Posterior vena cava (tissue), 2 donors: ENCODE measurements around the gene TCP1. TPM values are rescaled to one million over a fixed set of nuclear protein-coding genes. Genes with fewer than 3 reads are reported as not detected.
A peak's percentile ranks its signal among the peaks of the same experiment; 100 is the strongest.

Source experiments
- DNase-seq: peaks from one replicate; pipeline ENCODE4 v3.0.0-alpha.2; 2020; ENCODE audit warnings: low spot score
- intact Hi-C, 2 donors: fragments of 100-400 bp; cut with DNase I; formaldehyde crosslinking; loops; one replicate each; pipeline versions ENCODE4 v1.14.1 to v1.14.2; 2022 to 2023
- total RNA-seq, 2 donors: library from RNA; stranded (reverse); fragmentation: NEBNext Ultra II Directional; extraction: Animal tissue kit (Norgen Biotek cat#: 25700); gene quantifications; one replicate each; pipeline ENCODE4 v1.2.1, GENCODE V29; 2021
- donor health status: DM: yes; HTN: yes; CAD: no.
- donor health status: DM: yes; HTN: yes; CAD: no.

The TCP1 gene
- total RNA-seq, 2 donors from 2014 or later: 116 to 137 TPM

DNA sequence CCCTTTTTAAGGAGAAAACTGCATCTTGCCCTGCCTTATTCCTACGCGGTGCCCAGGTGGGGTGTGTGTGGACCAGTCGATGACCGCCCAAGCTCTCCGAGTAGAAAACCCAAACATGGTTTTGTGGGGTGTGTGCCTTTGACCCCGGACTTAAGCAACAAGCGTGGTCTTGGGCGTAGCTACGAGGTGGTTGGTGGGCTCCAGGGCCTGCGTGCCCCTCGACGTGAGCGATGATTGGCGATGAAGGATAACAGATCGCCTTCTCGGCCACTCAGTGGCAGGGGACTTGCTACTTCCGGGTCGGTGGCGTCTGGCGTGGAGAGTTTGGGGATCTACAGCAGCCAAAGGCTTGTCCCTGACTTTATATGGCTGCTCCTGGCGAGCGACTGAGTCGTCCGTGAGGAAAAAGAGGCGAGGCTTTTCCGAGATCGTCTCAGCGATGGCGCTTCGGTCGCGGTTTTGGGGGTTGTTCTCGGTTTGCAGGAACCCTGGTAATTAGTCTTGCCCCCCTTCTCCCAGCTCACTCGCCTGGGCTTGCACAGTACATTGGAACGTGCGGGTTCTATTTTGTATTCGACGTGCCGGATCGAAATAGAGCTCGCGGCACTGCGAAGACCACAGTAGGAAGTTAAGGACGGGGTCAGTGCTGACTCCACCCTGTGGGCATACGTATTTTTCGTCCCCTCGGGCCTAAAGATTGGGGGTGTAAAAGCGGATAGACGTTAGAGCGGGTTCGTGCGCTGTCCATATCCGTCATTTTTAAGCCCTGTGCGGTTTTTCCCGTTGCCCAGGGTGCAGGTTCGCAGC is 950 bp upstream of the TCP1 start, which contains the start of gene MRPL18:
Gene MRPL18 (plus strand): TSS at position 319 of the 807 bp plus-strand sequence. CDS start 121 bp downstream, at position 440.
- DNase-seq: peak; percentile 98
- intact Hi-C loops: loop anchor here (5.0 kb wide), 2 partner anchors 42 to 47 kb away; no protein-coding TSS in a partner anchor

GRCh38 chr6:159788753-159789376 is 537 bp downstream of the TCP1 start:
- intact Hi-C loops: loop anchor here in 1 of 2 donors (10.0 kb wide), 1 partner anchor 94 kb away; the partner anchor contains the start of gene SOD2
- DNase-seq: peak; percentile 86

DNA sequence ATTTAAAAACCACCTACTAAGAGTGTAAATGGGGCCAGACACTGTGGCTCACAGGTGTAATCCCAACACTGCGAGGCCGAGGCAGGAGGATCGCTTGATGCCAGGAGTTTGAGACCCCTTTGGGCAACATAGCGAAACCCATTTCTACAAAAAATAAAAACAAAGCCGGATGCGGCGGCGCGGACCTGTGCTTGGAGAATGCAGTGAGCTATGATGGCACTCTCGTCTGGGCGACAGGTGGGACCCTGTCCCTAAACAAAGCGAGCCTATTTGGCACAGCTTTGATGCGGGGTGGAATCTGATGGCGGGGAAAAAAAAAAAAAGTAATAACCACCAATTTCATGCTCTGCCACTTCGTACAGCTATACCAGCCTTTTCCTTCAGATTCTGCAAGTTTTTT is 1.1 kb downstream of the TCP1 start:
- intact Hi-C loops: loop anchor here in 1 of 2 donors (10.0 kb wide), 1 partner anchor 93 kb away; the partner anchor contains the start of gene SOD2

GRCh38 chr6:159778542-159779103 is 10.8 kb downstream of the TCP1 start:
- DNase-seq: no peak
- intact Hi-C loops: no loop called here

More for the DNA sequence above, 1.1 kb downstream of the TCP1 start:
- no peak for DNase-seq

GRCh38 chr6:159778131-159778530 is 11.3 kb downstream of the TCP1 start:
- no peak for DNase-seq
- intact Hi-C loops: no loop called here

GRCh38 chr6:159777240-159777904 is 12.0 kb downstream of the TCP1 start:
- DNase-seq: no peak
- intact Hi-C loops: no loop called here

DNA sequence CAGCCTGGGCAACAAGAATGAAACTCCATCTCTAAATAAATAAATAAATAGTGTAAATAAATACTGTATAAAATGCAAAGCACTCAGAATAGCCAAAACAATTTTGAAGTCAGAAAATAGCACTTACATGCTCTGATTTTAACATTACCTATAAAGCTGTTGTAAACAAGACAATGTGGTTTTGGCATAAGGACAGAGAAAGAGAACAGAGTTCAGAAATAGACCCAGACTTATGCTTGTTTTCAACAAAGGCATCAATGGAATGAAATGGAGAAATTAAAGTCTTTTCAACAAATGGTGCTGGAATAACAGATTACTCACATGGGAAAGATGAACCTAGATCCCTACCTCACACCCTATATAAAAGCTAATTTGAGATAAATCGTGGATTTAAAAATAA is 17.2 kb downstream of the TCP1 start:
- intact Hi-C loops: no loop called here
- no peak for DNase-seq

- DNase-seq: no peak
- intact Hi-C loops: no loop called here
Observed at GRCh38 chr6:159769470-159769869, 19.9 kb downstream of the TCP1 start.

DNA sequence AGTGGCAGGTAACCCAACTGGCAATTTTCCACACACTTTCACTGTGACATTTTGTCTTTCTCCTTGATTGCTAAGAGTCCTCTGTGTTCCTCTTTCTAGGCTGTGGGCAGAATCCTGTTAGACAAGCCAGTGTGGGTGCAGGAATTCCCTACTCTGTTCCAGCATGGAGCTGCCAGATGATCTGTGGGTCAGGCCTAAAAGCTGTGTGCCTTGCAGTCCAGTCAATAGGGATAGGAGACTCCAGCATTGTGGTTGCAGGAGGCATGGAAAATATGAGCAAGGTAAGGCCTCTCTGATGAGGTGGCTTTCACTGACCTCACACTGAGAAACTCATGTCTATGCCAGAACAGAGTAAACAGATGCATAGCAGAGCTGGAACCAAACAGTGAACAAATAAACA is 22.5 kb downstream of the TCP1 start:
- intact Hi-C loops: no loop called here

GRCh38 chr6:159762681-159763293 is 26.6 kb downstream of the TCP1 start:
- no peak for DNase-seq
- intact Hi-C loops: loop anchor here in 1 of 2 donors (2.0 kb wide), 1 partner anchor 74 kb away; no protein-coding TSS in a partner anchor

More for the DNA sequence above, 22.5 kb downstream of the TCP1 start:
- DNase-seq: no peak

DNA sequence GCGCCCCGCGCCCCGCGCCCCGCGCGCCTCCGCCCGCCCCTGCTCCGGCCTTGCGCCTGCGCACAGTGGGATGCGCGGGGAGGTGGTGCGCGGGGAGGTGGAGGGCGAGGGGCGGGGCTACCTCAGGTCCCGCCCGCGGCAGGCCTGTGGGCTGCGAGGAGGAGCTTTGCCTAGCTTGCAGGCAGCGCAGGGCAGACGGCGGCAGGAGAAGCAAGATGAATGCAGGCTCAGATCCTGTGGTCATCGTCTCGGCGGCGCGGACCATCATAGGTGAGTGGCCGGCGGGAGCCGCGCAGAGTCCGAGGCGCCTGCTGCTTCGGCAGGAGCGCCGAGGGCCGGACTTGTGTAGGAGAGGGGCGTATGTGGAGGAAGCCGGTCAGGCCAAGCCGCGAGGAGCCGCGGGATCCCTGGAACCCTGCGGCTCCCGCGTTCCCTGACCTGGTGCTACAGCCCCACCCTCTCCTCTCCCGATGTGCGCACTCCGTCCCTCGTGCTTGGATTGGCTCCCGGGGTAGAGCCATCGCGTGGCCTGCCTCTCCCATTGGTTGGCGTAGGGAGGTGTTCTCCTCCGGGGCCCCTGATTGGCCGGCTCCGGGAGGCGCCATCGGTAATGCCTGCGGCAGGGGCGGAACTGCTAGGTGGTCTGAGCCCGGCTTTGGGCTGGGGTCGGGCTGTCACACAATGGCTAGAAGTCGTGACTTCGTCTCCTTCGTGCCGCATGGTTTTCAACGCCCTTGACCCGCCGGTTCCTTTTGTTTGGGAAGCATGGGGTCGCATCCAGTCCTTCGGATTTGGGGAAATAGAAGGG is 27.3 kb downstream of the TCP1 start, which contains the start of gene ACAT2:
Gene ACAT2 (plus strand): TSS at position 173 of the 808 bp plus-strand sequence. CDS start 43 bp downstream, at position 216.
- DNase-seq: peak; percentile 98
- intact Hi-C loops: loop anchor here in 1 of 2 donors (2.0 kb wide), 1 partner anchor 73 kb away; no protein-coding TSS in a partner anchor

DNA sequence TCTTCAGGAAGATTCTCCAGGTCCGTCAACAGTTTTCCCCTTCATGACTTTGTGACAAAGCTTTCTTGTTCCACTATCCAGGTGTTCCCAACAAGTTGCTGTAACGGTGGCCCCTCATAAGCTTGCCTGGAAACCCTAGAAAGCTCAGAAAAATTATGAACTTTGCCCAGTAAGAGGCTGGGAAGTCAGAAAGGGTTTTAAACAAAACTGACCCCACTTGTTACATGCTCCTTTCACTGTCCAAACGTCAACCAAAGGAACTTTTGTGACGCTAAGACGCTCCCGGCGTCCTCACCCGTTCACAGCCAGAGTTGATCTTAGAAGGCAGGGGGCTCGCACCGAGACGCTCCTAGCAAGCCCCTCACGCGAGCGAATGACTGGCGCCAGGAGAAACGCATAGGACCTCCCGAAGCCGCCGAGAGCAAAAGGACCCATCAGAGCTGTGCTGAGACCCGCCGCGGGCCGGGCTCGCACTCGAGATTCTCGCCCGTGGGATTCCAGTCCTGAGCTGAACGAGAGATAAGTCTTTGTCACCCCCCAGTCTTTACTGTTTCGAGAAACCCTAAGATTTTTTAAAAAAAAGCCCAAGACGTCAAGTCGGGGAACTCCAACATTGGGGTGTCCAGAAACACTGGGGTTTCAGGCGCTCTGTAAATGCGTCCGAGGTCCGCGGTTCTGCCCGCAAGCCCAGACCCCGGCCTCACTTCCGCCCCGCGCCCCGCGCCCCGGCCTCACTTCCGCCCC is 28.1 kb downstream of the TCP1 start:
- intact Hi-C loops: no loop called here

GRCh38 chr6:159760602-159761057 is 28.8 kb downstream of the TCP1 start:
- intact Hi-C loops: no loop called here
- DNase-seq: no peak

More for the DNA sequence above, 28.1 kb downstream of the TCP1 start:
- no peak for DNase-seq

- DNase-seq: no peak
- intact Hi-C loops: loop anchor here in 1 of 2 donors (5.0 kb wide), 1 partner anchor 67 kb away; the partner anchor contains the start of gene SOD2
Observed at GRCh38 chr6:159759645-159760044, 29.8 kb downstream of the TCP1 start.

- DNase-seq: no peak
- intact Hi-C loops: loop anchor here in 1 of 2 donors (5.0 kb wide), 1 partner anchor 66 kb away; the partner anchor contains the start of gene SOD2
Observed at GRCh38 chr6:159758031-159759001, 31.1 kb downstream of the TCP1 start.

- no peak for DNase-seq
- intact Hi-C loops: loop anchor here in 1 of 2 donors (5.0 kb wide), 1 partner anchor 64 kb away; the partner anchor contains the start of gene SOD2
Observed at GRCh38 chr6:159756508-159756907, 32.9 kb downstream of the TCP1 start.
